Thoracic aorta (tissue), 2 donors: ENCODE measurements around the gene AKT2. TPM values are rescaled to one million over a fixed set of nuclear protein-coding genes. Genes with fewer than 3 reads are reported as not detected.

ENCODE experiments used
- ATAC-seq: fragments of 150-250 bp; one replicate; pipeline ENCODE4 v1.8.0; 2017; ENCODE audit warnings: low read depth; ENCODE audit not compliant: insufficient number of reproducible peaks, low FRiP score
- DNase-seq: peaks from one replicate; pipeline ENCODE4 v3.0.0-alpha.2; 2020; ENCODE audit warnings: low spot score
- H3K27ac ChIP-seq, 2 donors: fragments of 200-600 bp; sonication (generic); 1 replicate in 1 of 2; 2 replicates in 1 of 2; pipeline ENCODE4 v1.5.1; 2016; ENCODE audit warnings: mild to moderate bottlenecking in 2 of 2, moderate library complexity in 2 of 2
- H3K27me3 ChIP-seq: fragments of 200-600 bp; sonication (generic); replicated peaks from 2 replicates; pipeline ENCODE4 v1.6.0; 2016; ENCODE audit warnings: mild to moderate bottlenecking; ENCODE audit not compliant: insufficient read depth
- H3K36me3 ChIP-seq: fragments of 200-600 bp; sonication (generic); one replicate; pipeline ENCODE4 v1.5.1; 2016
- H3K4me1 ChIP-seq, 2 donors: fragments of 200-600 bp; sonication (generic); 1 replicate in 1 of 2; 2 replicates in 1 of 2; pipeline versions ENCODE4 v1.5.1 to v1.6.0; 2016; ENCODE audit warnings: low read depth in 2 of 2, mild to moderate bottlenecking in 1 of 2; ENCODE audit not compliant: control insufficient read depth in 1 of 2
- H3K4me3 ChIP-seq: fragments of 200-600 bp; sonication (generic); 2 replicates; pipeline ENCODE4 v1.5.1; 2016; ENCODE audit warnings: mild to moderate bottlenecking
- H3K9me3 ChIP-seq: fragments of 200-600 bp; sonication (generic); 2 replicates; pipeline ENCODE4 v1.5.1; 2016
- CTCF ChIP-seq: fragments of 200-600 bp; sonication (generic); IDR thresholded peaks from one replicate; pipeline ENCODE4 v1.5.1; 2019; ENCODE audit warnings: antibody characterized with exemption
- total RNA-seq, 2 donors: library from RNA; depleted of rRNA; stranded (reverse); fragments of >200 nt; gene quantifications; one replicate each; pipeline versions ENCODE4 v1.1.0 to v1.2.3, GENCODE V29; 2016

AKT2 gene
- total RNA-seq, 2 donors from 2014 or later: 94.5 to 138 TPM

GRCh38 chr19:40233811-40234389, 51.2 kb downstream of the AKT2 start:
- H3K4me1 ChIP-seq: peaks cover 10 to 27% of the 10 kb centered on the region in 2 donors
- peaks cover 40% of the 10 kb centered on the region for H3K36me3 ChIP-seq
- ATAC-seq (no peak), DNase-seq (no peak)
- no peaks in the 10 kb centered on the region for H3K27me3 ChIP-seq
- no peak overlapping the region for H3K27ac ChIP-seq
- no peak for TF ChIP-seq CTCF
- no peaks in the 10 kb centered on the region for H3K9me3 ChIP-seq
- H3K4me3 ChIP-seq: no peak overlapping the region

- ATAC-seq: no peak
These were observed 52.0 kb downstream of the AKT2 start for GRCh38 chr19:40232949-40233810.

GRCh38 chr19:40232479-40232878, 52.7 kb downstream of the AKT2 start:
- H3K4me1 ChIP-seq: peaks cover 12 to 30% of the 10 kb centered on the region in 2 donors
- peaks cover 26% of the 10 kb centered on the region for H3K36me3 ChIP-seq
- no peak for ATAC-seq
- TF ChIP-seq CTCF: no peak
- no peak overlapping the region for H3K27ac ChIP-seq
- no peak overlapping the region for H3K4me3 ChIP-seq
- DNase-seq: no peak
- no peaks in the 10 kb centered on the region for H3K9me3 ChIP-seq
- no peaks in the 10 kb centered on the region for H3K27me3 ChIP-seq

More at GRCh38 chr19:40232949-40233810, 52.0 kb downstream of the AKT2 start:
- no peak for DNase-seq
- no peak for TF ChIP-seq CTCF
- Histone ChIP-seq H3K4me3 (no peak overlapping the region), H3K4me1 (peaks cover 12 to 30% of the 10 kb centered on the region in 2 donors), H3K36me3 (peaks cover 33% of the 10 kb centered on the region), H3K27ac (no peak overlapping the region), H3K27me3 (no peaks in the 10 kb centered on the region), H3K9me3 (no peaks in the 10 kb centered on the region)

GRCh38 chr19:40231544-40232424, 53.4 kb downstream of the AKT2 start:
- H3K27ac ChIP-seq: no peak overlapping the region
- no peak for DNase-seq
- H3K27me3 ChIP-seq: no peaks in the 10 kb centered on the region
- peaks cover 12 to 31% of the 10 kb centered on the region in 2 donors for H3K4me1 ChIP-seq
- H3K36me3 ChIP-seq: peaks cover 20% of the 10 kb centered on the region
- no peaks in the 10 kb centered on the region for H3K9me3 ChIP-seq
- no peak overlapping the region for H3K4me3 ChIP-seq
- ATAC-seq: no peak
- no peak for TF ChIP-seq CTCF

GRCh38 chr19:40231057-40231456, 54.1 kb downstream of the AKT2 start:
- peaks cover 15% of the 10 kb centered on the region for H3K36me3 ChIP-seq
- H3K27me3 ChIP-seq: no peaks in the 10 kb centered on the region
- H3K9me3 ChIP-seq: no peaks in the 10 kb centered on the region
- no peak for ATAC-seq
- H3K27ac ChIP-seq: no peak overlapping the region
- no peak overlapping the region for H3K4me3 ChIP-seq
- DNase-seq: no peak
- TF ChIP-seq CTCF: no peak
- peaks cover 19 to 38% of the 10 kb centered on the region in 2 donors for H3K4me1 ChIP-seq
